A673 (cell line): Measurements from ENCODE around the gene HTR6.

Experiments
- CTCF ChIP-seq: fragments of 300-800, 200-600 bp; sonication (generic); conservative IDR thresholded peaks from 2 replicates; pipeline ENCODE4 v1.5.1; 2017; ENCODE audit warnings: low read depth, mild to moderate bottlenecking, antibody characterized with exemption, low read length, moderate library complexity, mixed read lengths
- EZH2 ChIP-seq: fragments of 200-600 bp; sonication (generic); IDR thresholded peaks from 2 replicates; pipeline ENCODE4 v1.6.1; 2017; ENCODE audit warnings: borderline replicate concordance, low read depth, mild to moderate bottlenecking, mixed read lengths, antibody characterized with exemption, low read length; ENCODE audit not compliant: poor library complexity, severe bottlenecking

GRCh38 chr1:19625291-19625937, 39.3 kb upstream of the HTR6 start:
- TF ChIP-seq EZH2 (no peak), CTCF (no peak)
